CD4-positive, alpha-beta T cell (primary cell): ENCODE data around the gene PRDM12. TPM values are rescaled to one million over a fixed set of nuclear protein-coding genes. Genes with fewer than 3 reads are reported as not detected.

Experiments used
- ATAC-seq: fragments of 200-7000 bp; cut with Tn5 transposase; one replicate; pipeline ENCODE4 v1.10.0; 2022; ENCODE audit warnings: mild to moderate bottlenecking; ENCODE audit not compliant: poor library complexity
- CTCF ChIA-PET: fragments of 350-600 bp; sonication (Branson Sonifier 250); formaldehyde crosslinking; loops from one replicate; lab custom pipeline; 2021; ENCODE audit warnings: antibody characterized with exemption, inconsistent platforms; lab: Charles Lee
- POLR2A ChIA-PET: fragments of 350-600 bp; sonication (Branson Sonifier 250); formaldehyde crosslinking; loops from one replicate; lab custom pipeline; 2021; ENCODE audit warnings: antibody characterized with exemption, inconsistent platforms; lab: Charles Lee
- DNase-seq, 14 experiments: peaks; one replicate each; pipeline ENCODE4 v3.0.0-alpha.2; 2013 to 2020; ENCODE audit warnings: mixed read lengths in 2 of 14
- H3K27ac ChIP-seq, 2 donors: one replicate each; pipeline versions ENCODE4 v1.5.1 to v1.7.0; 2013; ENCODE audit warnings: low read length in 2 of 2, low read depth in 1 of 2, mild to moderate bottlenecking in 1 of 2
- H3K27me3 ChIP-seq, 2 experiments: 1 replicate in 1 of 2; 2 replicates in 1 of 2; pipeline versions ENCODE4 v1.6.1 to v1.7.0; 2013; ENCODE audit warnings: low read length in 2 of 2, control low read depth in 1 of 2, mild to moderate bottlenecking in 1 of 2, moderate library complexity in 1 of 2; ENCODE audit not compliant: insufficient read depth in 2 of 2, control insufficient read depth in 1 of 2
- H3K36me3 ChIP-seq: one replicate; pipeline ENCODE4 v1.6.1; 2013; ENCODE audit warnings: low read length, control low read depth; ENCODE audit not compliant: insufficient read depth
- H3K4me1 ChIP-seq: one replicate; pipeline ENCODE4 v1.6.1; 2013; ENCODE audit warnings: low read length, control low read depth; ENCODE audit not compliant: insufficient read depth
- H3K4me3 ChIP-seq: one replicate; pipeline ENCODE4 v1.5.1; 2013; ENCODE audit warnings: mild to moderate bottlenecking, low read length, moderate library complexity
- H3K9me3 ChIP-seq, 2 experiments: 1 replicate in 1 of 2; 2 replicates in 1 of 2; pipeline versions ENCODE4 v1.6.1 to v1.7.0; 2013; ENCODE audit warnings: low read length in 2 of 2, mild to moderate bottlenecking in 2 of 2, control low read depth in 1 of 2, moderate library complexity in 1 of 2; ENCODE audit not compliant: control insufficient read depth in 1 of 2, insufficient read depth in 1 of 2
- H3K27ac Mint-ChIP-seq: one replicate; pipeline ENCODE4 v1.8.0; 2020; ENCODE audit warnings: mixed read lengths
- H3K27me3 Mint-ChIP-seq: one replicate; pipeline ENCODE4 v1.8.0; 2021; ENCODE audit warnings: mixed read lengths
- H3K36me3 Mint-ChIP-seq: one replicate; pipeline ENCODE4 v1.8.0; 2021; ENCODE audit warnings: low read depth, mixed read lengths
- H3K4me1 Mint-ChIP-seq: one replicate; pipeline ENCODE4 v1.8.0; 2021; ENCODE audit warnings: low read depth, mixed read lengths
- H3K4me3 Mint-ChIP-seq: one replicate; pipeline ENCODE4 v1.8.0; 2020; ENCODE audit warnings: mild to moderate bottlenecking, mixed read lengths
- H3K9me3 Mint-ChIP-seq: one replicate; pipeline ENCODE4 v1.8.0; 2020; ENCODE audit warnings: mixed read lengths
- intact Hi-C, 2 experiments: fragments of 100-400 bp; cut with DNase I in 1 of 2; cut with micrococcal nuclease in 1 of 2; formaldehyde crosslinking; loops; one replicate each; pipeline versions ENCODE4 v1.15.1 to v1.9.0; 2023 to 2025; cut with DNase I, micrococcal nuclease
- total RNA-seq, 174 experiments: library from RNA in 2 of 174; stranded (reverse) in 2 of 174; gene quantifications; one replicate each; pipeline ENCODE4 v1.2.3 and lab custom pipeline; 2021 to 2026
- TF ChIP-seq, protein P1 (sequence below): fragments of 200-600 bp; IDR thresholded peaks from one replicate; pipeline ENCODE4 v1.8.0; 2022; ENCODE audit warnings: antibody characterized with exemption, mild to moderate bottlenecking

The PRDM12 gene
- total RNA-seq, 2 experiments from 2014 or later, result 0.14 TPM; not detected in 1

DNA sequence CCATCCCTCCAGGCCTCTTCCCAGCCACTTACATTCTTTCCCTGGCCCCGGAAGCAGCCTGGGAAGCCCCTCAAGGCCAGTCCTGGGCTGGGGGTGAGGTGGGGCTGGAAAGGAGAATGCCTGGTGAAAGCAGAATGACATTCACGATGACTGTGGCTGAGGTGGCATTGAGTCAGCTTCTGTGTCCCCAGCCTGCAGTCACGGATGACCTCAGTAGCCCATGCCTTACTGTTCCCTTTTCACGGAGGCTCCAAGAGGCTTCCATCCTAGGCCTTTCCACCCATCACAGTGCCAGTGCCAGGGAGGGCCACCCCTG, 2.7 kb downstream of the PRDM12 start:
- Histone ChIP-seq H3K27me3 (peaks cover 48 to 59% of the 10 kb centered on the region in 2 experiments), H3K9me3 (peaks cover 0 to 33% of the 10 kb centered on the region in 2 experiments), H3K27ac (no peak overlapping the region), H3K4me3 (no peak overlapping the region), H3K36me3 (no peaks in the 10 kb centered on the region), H3K4me1 (peaks cover 41% of the 10 kb centered on the region)
- no peaks in the 10 kb centered on the region for H3K9me3 Mint-ChIP-seq
- TF ChIP-seq, protein P1, sequence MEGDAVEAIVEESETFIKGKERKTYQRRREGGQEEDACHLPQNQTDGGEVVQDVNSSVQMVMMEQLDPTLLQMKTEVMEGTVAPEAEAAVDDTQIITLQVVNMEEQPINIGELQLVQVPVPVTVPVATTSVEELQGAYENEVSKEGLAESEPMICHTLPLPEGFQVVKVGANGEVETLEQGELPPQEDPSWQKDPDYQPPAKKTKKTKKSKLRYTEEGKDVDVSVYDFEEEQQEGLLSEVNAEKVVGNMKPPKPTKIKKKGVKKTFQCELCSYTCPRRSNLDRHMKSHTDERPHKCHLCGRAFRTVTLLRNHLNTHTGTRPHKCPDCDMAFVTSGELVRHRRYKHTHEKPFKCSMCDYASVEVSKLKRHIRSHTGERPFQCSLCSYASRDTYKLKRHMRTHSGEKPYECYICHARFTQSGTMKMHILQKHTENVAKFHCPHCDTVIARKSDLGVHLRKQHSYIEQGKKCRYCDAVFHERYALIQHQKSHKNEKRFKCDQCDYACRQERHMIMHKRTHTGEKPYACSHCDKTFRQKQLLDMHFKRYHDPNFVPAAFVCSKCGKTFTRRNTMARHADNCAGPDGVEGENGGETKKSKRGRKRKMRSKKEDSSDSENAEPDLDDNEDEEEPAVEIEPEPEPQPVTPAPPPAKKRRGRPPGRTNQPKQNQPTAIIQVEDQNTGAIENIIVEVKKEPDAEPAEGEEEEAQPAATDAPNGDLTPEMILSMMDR, result no peak
- ATAC-seq (no peak), DNase-seq (no peak)
- peaks cover 61% of the 10 kb centered on the region for H3K27me3 Mint-ChIP-seq
- ChIA-PET CTCF (interaction anchor here (0.9 kb wide), 1 partner anchor 17 kb away, joined by 3 read pairs; no protein-coding TSS in a partner anchor), POLR2A (no interaction called here)
- H3K36me3 Mint-ChIP-seq, result no peaks in the 10 kb centered on the region
- H3K4me3 Mint-ChIP-seq, result no peak overlapping the region
- intact Hi-C loops, result no loop called here
- no peak overlapping the region for H3K27ac Mint-ChIP-seq
- H3K4me1 Mint-ChIP-seq, result peaks cover 14% of the 10 kb centered on the region

DNA sequence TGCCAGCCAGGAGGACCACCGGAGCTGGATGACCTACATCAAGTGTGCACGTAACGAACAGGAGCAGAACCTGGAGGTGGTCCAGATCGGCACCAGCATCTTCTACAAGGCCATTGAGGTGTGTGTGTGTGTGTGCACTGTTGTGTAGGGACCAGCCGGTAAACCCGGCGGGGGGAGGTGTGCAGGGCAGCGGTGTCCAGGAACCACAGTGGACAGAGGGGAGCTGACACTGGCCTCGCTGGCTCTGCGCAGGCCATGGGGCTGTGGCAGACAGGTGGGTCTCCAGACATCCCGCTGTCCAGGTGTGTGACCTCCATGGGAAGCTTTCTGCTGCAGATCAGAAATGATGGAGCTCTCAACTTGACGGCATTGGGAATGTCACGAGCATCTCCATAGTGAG, 3.8 kb downstream of the PRDM12 start:
- Mint-ChIP-seq H3K4me3 (no peak overlapping the region), H3K27me3 (peaks cover 50% of the 10 kb centered on the region), H3K27ac (no peak overlapping the region), H3K4me1 (peaks cover 8% of the 10 kb centered on the region), H3K9me3 (no peaks in the 10 kb centered on the region), H3K36me3 (no peaks in the 10 kb centered on the region)
- peaks cover 30% of the 10 kb centered on the region for H3K4me1 ChIP-seq
- POLR2A ChIA-PET, result no interaction called here
- CTCF ChIA-PET, result no interaction called here
- peaks cover 37 to 48% of the 10 kb centered on the region in 2 experiments for H3K27me3 ChIP-seq
- DNase-seq (no peak), ATAC-seq (no peak)
- no peak overlapping the region for H3K4me3 ChIP-seq
- intact Hi-C loops, result no loop called here
- TF ChIP-seq, protein P1, result no peak
- no peaks in the 10 kb centered on the region for H3K36me3 ChIP-seq
- H3K27ac ChIP-seq, result no peak overlapping the region
- H3K9me3 ChIP-seq, result peaks cover 0 to 22% of the 10 kb centered on the region in 2 experiments

DNA sequence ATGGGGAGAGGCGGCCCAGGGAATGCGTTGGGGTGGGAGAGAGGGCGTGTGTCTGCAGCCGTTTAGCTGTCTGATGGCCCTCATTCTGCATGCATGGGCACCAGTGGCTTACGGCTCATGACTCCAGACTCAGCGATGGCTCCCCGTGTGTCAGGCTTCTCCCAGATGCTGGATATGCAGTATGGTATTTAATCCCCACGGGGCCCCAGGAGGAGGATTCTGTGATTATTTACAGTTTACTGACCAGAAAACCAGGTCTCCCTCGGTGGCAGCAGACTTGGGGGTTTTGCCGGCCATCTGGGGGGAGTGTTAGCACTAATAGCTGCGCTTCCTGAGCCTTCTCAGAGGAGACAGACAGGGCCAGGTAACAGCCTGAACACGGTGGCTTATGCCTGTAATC, 4.3 kb downstream of the PRDM12 start:
- peaks cover 8% of the 10 kb centered on the region for H3K4me1 Mint-ChIP-seq
- POLR2A ChIA-PET, result no interaction called here
- H3K27ac Mint-ChIP-seq, result no peak overlapping the region
- peaks cover 35 to 44% of the 10 kb centered on the region in 2 experiments for H3K27me3 ChIP-seq
- H3K27ac ChIP-seq, result no peak overlapping the region
- peaks cover 46% of the 10 kb centered on the region for H3K27me3 Mint-ChIP-seq
- no peaks in the 10 kb centered on the region for H3K36me3 Mint-ChIP-seq
- H3K4me3 ChIP-seq, result no peak overlapping the region
- no peaks in the 10 kb centered on the region for H3K36me3 ChIP-seq
- no peaks in the 10 kb centered on the region for H3K9me3 Mint-ChIP-seq
- CTCF ChIA-PET, result no interaction called here
- no peak overlapping the region for H3K4me3 Mint-ChIP-seq
- ATAC-seq, result no peak
- H3K4me1 ChIP-seq, result peaks cover 25% of the 10 kb centered on the region
- TF ChIP-seq, protein P1, result no peak
- no peak for DNase-seq
- intact Hi-C loops, result no loop called here
- peaks cover 0 to 22% of the 10 kb centered on the region in 2 experiments for H3K9me3 ChIP-seq
